BLaER1 treated with 17β-estradiol and CSF1 and Interleukin-3, amounts not matched to agents 10 nM and 100 nM (cell line): ENCODE data around the gene JMJD6.
A peak's percentile ranks its signal among the peaks of the same experiment; 100 is the strongest.

ENCODE experiments used
- H3K27ac ChIP-seq, 11 experiments: shearing (Covaris generic); formaldehyde crosslinking; 2 replicates each; pipeline ENCODE4 v1.8.1; 2022
- H3K27me3 ChIP-seq, 11 experiments: shearing (Covaris generic); formaldehyde crosslinking; 2 replicates each; pipeline ENCODE4 v1.8.1; 2022
- H3K36me3 ChIP-seq, 11 experiments: shearing (Covaris generic); formaldehyde crosslinking; 2 replicates each; pipeline ENCODE4 v1.8.1; 2022
- H3K4me1 ChIP-seq, 10 experiments: shearing (Covaris generic); formaldehyde crosslinking; 2 replicates each; pipeline ENCODE4 v1.8.1; 2022
- H3K4me2 ChIP-seq, 11 experiments: shearing (Covaris generic); formaldehyde crosslinking; 2 replicates each; pipeline ENCODE4 v1.8.1; 2022
- H3K4me3 ChIP-seq, 10 experiments: shearing (Covaris generic); formaldehyde crosslinking; 2 replicates each; pipeline ENCODE4 v1.8.1; 2022
- H3K9ac ChIP-seq, 11 experiments: shearing (Covaris generic); formaldehyde crosslinking; 2 replicates each; pipeline ENCODE4 v1.8.1; 2022
- H3K9me3 ChIP-seq, 11 experiments: shearing (Covaris generic); formaldehyde crosslinking; replicated peaks in 1 of 11; 2 replicates each; pipeline ENCODE4 v1.8.1; 2022
- H4K20me1 ChIP-seq, 11 experiments: shearing (Covaris generic); formaldehyde crosslinking; 2 replicates each; pipeline ENCODE4 v1.8.1; 2022
- Cebpa-rat ChIP-seq, 11 experiments: shearing (Covaris generic); IDR thresholded peaks; 2 replicates each; pipeline ENCODE4 v1.8.1; 2022

JMJD6 gene

DNA sequence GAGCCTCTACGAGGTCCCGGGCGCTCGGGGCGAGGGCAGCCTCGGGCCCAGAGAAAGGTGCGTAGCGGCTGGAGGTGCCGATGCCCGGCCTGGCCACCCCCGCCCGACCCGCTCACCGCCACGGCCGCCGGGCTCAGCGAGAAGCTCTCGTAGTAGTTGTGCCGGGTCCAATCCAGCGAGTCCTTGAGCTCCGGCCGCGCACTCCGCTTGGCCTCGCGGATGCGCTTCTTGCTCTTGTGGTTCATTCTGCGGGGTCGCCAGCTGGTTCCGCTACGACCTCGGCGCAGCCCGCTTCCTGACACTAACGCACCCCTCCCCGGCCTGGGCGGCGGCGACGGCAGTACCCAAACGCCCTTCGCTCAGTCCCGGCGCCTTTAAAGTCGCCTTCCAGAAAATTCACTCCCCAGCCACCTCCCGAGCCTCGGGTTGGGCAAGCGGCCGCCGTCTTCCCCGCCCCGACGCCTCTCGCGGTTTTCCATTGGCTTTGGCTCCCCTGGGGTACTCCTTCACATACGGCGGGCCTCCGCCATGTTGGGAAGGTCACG is at the start of gene JMJD6:
Gene JMJD6 (minus strand): TSS at position 376 of the 545 bp plus-strand sequence. CDS start 131 bp downstream, at position 245.
- Histone ChIP-seq H3K4me2 (peak within 1 kb of the TSS; percentile 87 to 99 (median 95)), H3K27ac (peak within 1 kb of the TSS; percentile 84 to 99 (median 97)), H3K4me1 (peaks cover 70 to 81% (median 75%) of the 10 kb centered on the region in 10 experiments), H3K36me3 (peaks cover 45 to 62% (median 57%) of the 10 kb centered on the region in 11 experiments), H3K9me3 (no peaks in the 10 kb centered on the region), H3K9ac (peak within 1 kb of the TSS; percentile 86 to 99 (median 96)), H3K4me3 (peak within 1 kb of the TSS; percentile 79 to 99 (median 88)), H3K27me3 (no peaks in the 10 kb centered on the region), H4K20me1 (peaks cover 27 to 91% (median 71%) of the 10 kb centered on the region in 11 experiments; a peak in 20 of 22 replicates)
- no peak for TF ChIP-seq Cebpa-rat (IDR thresholded peaks at IDR 0.05)

- H3K27me3 ChIP-seq = no peaks in the 10 kb centered on the region
- peaks cover 13 to 24% (median 17%) of the 10 kb centered on the region in 10 experiments for H3K4me1 ChIP-seq
- H4K20me1 ChIP-seq = no peaks in the 10 kb centered on the region
- no peak overlapping the region for H3K4me2 ChIP-seq
- H3K4me3 ChIP-seq = no peak overlapping the region
- no peak overlapping the region for H3K9ac ChIP-seq
- peaks cover 0 to 20% (median 5%) of the 10 kb centered on the region in 11 experiments; a peak in 6 of 22 replicates for H3K9me3 ChIP-seq
- peaks cover 57 to 80% (median 71%) of the 10 kb centered on the region in 11 experiments for H3K36me3 ChIP-seq
- TF ChIP-seq Cebpa-rat (IDR thresholded peaks at IDR 0.05) = no peak
- H3K27ac ChIP-seq = no peak overlapping the region
Observed at GRCh38 chr17:76775021-76775600, 48.7 kb upstream of the JMJD6 start.

DNA sequence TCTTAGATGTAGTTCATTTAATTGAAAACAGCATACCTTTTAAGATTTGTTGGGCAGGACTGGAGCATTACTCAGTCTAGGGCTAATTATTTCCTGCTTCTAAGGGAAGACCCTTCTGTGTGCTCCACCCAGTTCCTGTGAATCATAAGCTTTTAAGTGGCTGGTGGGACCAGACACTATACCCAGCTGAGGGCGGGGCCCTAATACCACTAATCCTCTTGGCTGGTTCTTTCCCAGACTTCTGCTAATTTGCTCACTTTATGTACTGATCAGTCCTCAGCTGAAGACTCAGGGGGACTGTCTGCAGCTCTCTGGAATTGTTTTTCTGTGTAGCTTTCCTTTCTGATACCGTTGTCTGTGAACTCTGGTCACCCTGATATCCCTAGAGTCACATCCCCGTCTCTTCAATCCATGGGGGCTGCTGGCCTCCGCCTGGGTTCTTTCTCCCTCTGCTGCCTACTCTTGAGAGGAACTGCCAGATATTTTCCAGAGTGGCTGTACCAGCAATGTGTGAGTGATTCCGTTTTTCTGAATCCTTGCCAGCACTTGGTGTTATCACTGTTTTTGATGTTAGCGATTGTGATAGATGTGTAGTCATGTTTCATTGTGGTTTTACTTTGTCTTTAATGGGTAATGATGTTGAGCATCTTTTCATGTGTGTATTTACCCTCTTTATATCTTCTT is 46.6 kb upstream of the JMJD6 start:
- peak overlapping the region; percentile 33 to 82 (median 68) for H3K4me2 ChIP-seq
- peaks cover 10 to 39% (median 21%) of the 10 kb centered on the region in 11 experiments; a peak in 21 of 22 replicates for H3K9me3 ChIP-seq
- peak overlapping the region in 5 of 10 experiments; percentile 15 to 57 (median 42); a peak in 8 of 20 replicates for H3K4me3 ChIP-seq
- no peaks in the 10 kb centered on the region for H3K27me3 ChIP-seq
- peaks cover 69 to 88% (median 80%) of the 10 kb centered on the region in 11 experiments for H3K36me3 ChIP-seq
- H3K27ac ChIP-seq = peak overlapping the region in 10 of 11 experiments; percentile 2 to 81 (median 60); a peak in 18 of 22 replicates
- H3K4me1 ChIP-seq = peaks cover 13 to 24% (median 17%) of the 10 kb centered on the region in 10 experiments
- H4K20me1 ChIP-seq = no peaks in the 10 kb centered on the region
- TF ChIP-seq Cebpa-rat (IDR thresholded peaks at IDR 0.05) = no peak
- H3K9ac ChIP-seq = peak overlapping the region in 5 of 11 experiments; percentile 24 to 53 (median 41); a peak in 9 of 22 replicates

DNA sequence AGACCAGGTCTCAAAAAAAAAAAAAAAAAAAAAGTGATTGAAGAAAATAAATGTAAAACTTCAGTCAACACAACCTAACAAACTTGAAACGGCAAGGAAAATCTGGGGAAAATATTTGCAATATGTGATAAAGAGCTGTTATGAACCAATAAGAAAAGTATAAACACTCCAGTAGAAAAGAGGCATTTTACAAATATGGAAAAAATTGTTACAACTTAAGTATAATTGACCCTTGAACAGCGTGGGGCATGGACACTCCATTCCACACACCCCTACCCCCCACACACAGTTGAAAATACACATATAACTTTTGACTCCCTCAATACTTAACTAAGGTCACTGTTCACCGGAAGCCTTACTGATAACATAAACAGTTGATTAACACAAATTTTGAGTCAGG is 32.2 kb upstream of the JMJD6 start:
- Histone ChIP-seq H3K9me3 (peaks cover 0 to 8% (median 0%) of the 10 kb centered on the region in 11 experiments; a peak in 2 of 22 replicates), H3K27ac (no peak overlapping the region), H3K27me3 (no peaks in the 10 kb centered on the region), H3K36me3 (peaks cover 49 to 81% (median 59%) of the 10 kb centered on the region in 11 experiments), H4K20me1 (no peaks in the 10 kb centered on the region), H3K4me3 (no peak overlapping the region), H3K4me1 (peaks cover 0 to 5% (median 3%) of the 10 kb centered on the region in 10 experiments; a peak in 15 of 20 replicates), H3K4me2 (no peak overlapping the region), H3K9ac (no peak overlapping the region)
- no peak for TF ChIP-seq Cebpa-rat (IDR thresholded peaks at IDR 0.05)

GRCh38 chr17:76757256-76757655 is 30.9 kb upstream of the JMJD6 start:
- Histone ChIP-seq H3K9ac (no peak overlapping the region), H3K4me1 (peaks cover 0 to 12% (median 8%) of the 10 kb centered on the region in 10 experiments; a peak in 16 of 20 replicates), H3K4me3 (no peak overlapping the region), H4K20me1 (no peaks in the 10 kb centered on the region), H3K27ac (no peak overlapping the region), H3K4me2 (no peak overlapping the region), H3K9me3 (peaks cover 0 to 8% (median 0%) of the 10 kb centered on the region in 11 experiments; a peak in 2 of 22 replicates), H3K27me3 (no peaks in the 10 kb centered on the region), H3K36me3 (peaks cover 45 to 88% (median 59%) of the 10 kb centered on the region in 11 experiments)
- TF ChIP-seq Cebpa-rat (IDR thresholded peaks at IDR 0.05) = no peak

- no peaks in the 10 kb centered on the region for H3K27me3 ChIP-seq
- no peak overlapping the region for H3K4me3 ChIP-seq
- H3K9ac ChIP-seq = no peak overlapping the region
- H3K27ac ChIP-seq = no peak overlapping the region
- H3K9me3 ChIP-seq = peaks cover 0 to 8% (median 0%) of the 10 kb centered on the region in 11 experiments; a peak in 1 of 22 replicates
- no peak for TF ChIP-seq Cebpa-rat (IDR thresholded peaks at IDR 0.05)
- H3K4me2 ChIP-seq = no peak overlapping the region
- no peaks in the 10 kb centered on the region for H4K20me1 ChIP-seq
- H3K36me3 ChIP-seq = peaks cover 37 to 80% (median 51%) of the 10 kb centered on the region in 11 experiments
- peaks cover 0 to 12% (median 8%) of the 10 kb centered on the region in 10 experiments; a peak in 16 of 20 replicates for H3K4me1 ChIP-seq
Observed at GRCh38 chr17:76755285-76755684, 28.9 kb upstream of the JMJD6 start.

DNA sequence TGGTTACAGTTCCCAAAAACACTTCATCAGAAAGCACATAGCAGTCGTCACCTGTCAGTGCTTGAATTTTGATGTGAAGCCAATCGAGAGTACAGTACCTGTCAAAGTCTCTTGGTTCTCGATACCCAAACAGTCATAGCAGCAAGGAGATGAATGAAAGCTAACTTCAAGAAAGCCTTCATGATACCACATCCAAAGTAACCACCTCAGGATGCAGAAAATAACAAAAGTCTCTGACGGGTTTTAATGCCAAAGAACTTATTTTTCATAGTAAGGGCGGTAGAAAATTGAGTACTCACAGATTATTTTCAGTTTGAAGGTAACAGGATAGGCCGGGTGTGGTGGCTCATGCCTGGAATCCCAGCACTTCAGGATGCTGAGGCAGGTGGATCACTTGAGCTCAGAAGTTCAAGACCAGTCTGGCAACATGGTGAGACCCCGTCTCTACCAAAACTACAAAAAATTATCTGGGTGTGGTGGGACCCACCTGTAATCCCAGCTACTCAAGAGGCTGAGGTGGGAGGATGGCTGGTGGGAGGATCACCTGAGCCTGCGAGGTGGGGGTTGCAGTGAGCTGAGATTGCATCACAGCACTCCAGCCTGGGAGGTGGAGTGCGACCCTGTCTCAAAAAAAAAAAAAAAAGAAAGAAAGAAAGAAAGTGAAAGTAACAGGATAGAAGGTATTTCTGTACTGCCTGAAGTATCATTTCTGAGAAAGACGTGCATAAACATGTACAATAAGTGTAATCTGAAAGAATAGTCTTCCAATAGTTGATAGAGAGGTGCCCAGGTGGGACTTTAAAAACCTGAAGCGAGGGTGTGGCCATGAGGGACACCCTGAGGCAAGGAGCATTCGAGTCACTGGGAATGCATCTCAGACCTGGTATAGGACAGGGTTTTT is 26.9 kb upstream of the JMJD6 start:
- Histone ChIP-seq H3K9ac (peak overlapping the region in 4 of 11 experiments; percentile 10 to 54 (median 28); a peak in 4 of 22 replicates), H4K20me1 (no peaks in the 10 kb centered on the region), H3K4me2 (peak overlapping the region in 9 of 11 experiments; percentile 11 to 68 (median 42); a peak in 15 of 22 replicates), H3K27ac (peak overlapping the region in 2 of 11 experiments; percentile 16 to 29; a peak in 2 of 22 replicates), H3K27me3 (no peaks in the 10 kb centered on the region), H3K9me3 (peaks cover 0 to 2% (median 0%) of the 10 kb centered on the region in 11 experiments; a peak in 1 of 22 replicates), H3K4me1 (peaks cover 3 to 21% (median 12%) of the 10 kb centered on the region in 10 experiments), H3K4me3 (no peak overlapping the region), H3K36me3 (peaks cover 33 to 77% (median 39%) of the 10 kb centered on the region in 11 experiments)
- peak in 1 of 11 experiments; percentile 14; a peak in 1 of 22 replicates for TF ChIP-seq Cebpa-rat (IDR thresholded peaks at IDR 0.05)

GRCh38 chr17:76752006-76752405 is 25.6 kb upstream of the JMJD6 start:
- Histone ChIP-seq H3K9ac (no peak overlapping the region), H4K20me1 (no peaks in the 10 kb centered on the region), H3K9me3 (peaks cover 0 to 2% (median under 1%) of the 10 kb centered on the region in 11 experiments; a peak in 8 of 22 replicates), H3K4me3 (no peak overlapping the region), H3K4me1 (peaks cover 16 to 35% (median 25%) of the 10 kb centered on the region in 10 experiments), H3K36me3 (peaks cover 21 to 65% (median 27%) of the 10 kb centered on the region in 11 experiments), H3K27me3 (no peaks in the 10 kb centered on the region), H3K4me2 (no peak overlapping the region), H3K27ac (no peak overlapping the region)
- TF ChIP-seq Cebpa-rat (IDR thresholded peaks at IDR 0.05) = no peak
